Parathyroid adenoma (tissue), 2 donors: Measurements from ENCODE around the gene COASY.

ENCODE experiments used
- H2AFZ ChIP-seq: fragments of 300-600 bp; sonication (generic); one replicate; pipeline ENCODE4 v1.7.0; 2017; ENCODE audit warnings: antibody characterized with exemption, mild to moderate bottlenecking
- H3K27ac ChIP-seq: fragments of 300-600 bp; sonication (generic); one replicate; pipeline ENCODE4 v1.7.0; 2017
- H3K27me3 ChIP-seq: fragments of 300-600 bp; sonication (generic); one replicate; pipeline ENCODE4 v1.7.0; 2017; ENCODE audit warnings: low read length; ENCODE audit not compliant: control insufficient read depth, insufficient read depth
- H3K36me3 ChIP-seq: fragments of 300-600 bp; sonication (generic); one replicate; pipeline ENCODE4 v1.7.0; 2017; ENCODE audit warnings: low read length; ENCODE audit not compliant: control insufficient read depth, insufficient read depth
- H3K4me1 ChIP-seq: fragments of 300-600 bp; sonication (generic); one replicate; pipeline ENCODE4 v1.7.0; 2017; ENCODE audit warnings: control low read depth
- H3K4me2 ChIP-seq: fragments of 300-600 bp; sonication (generic); one replicate; pipeline ENCODE4 v1.7.0; 2017; ENCODE audit warnings: low read length
- H3K4me3 ChIP-seq: fragments of 300-600 bp; sonication (generic); one replicate; pipeline ENCODE4 v1.7.0; 2017; ENCODE audit warnings: low read depth, low read length
- H3K79me2 ChIP-seq: fragments of 300-600 bp; sonication (generic); one replicate; pipeline ENCODE4 v1.7.0; 2017; ENCODE audit warnings: control low read depth
- H3K9ac ChIP-seq: fragments of 300-600 bp; sonication (generic); one replicate; pipeline ENCODE4 v1.7.0; 2017; ENCODE audit warnings: mild to moderate bottlenecking
- H3K9me3 ChIP-seq: fragments of 300-600 bp; sonication (generic); one replicate; pipeline ENCODE4 v1.7.0; 2017; ENCODE audit warnings: low read length; ENCODE audit not compliant: control insufficient read depth
- TF ChIP-seq, protein P1 (sequence below): fragments of 300-600 bp; sonication (generic); IDR thresholded peaks from one replicate; pipeline ENCODE4 v1.7.0; 2017; ENCODE audit warnings: antibody characterized with exemption, mild to moderate bottlenecking
- donor health status: primary hyperparathyroidism.

The COASY gene

DNA sequence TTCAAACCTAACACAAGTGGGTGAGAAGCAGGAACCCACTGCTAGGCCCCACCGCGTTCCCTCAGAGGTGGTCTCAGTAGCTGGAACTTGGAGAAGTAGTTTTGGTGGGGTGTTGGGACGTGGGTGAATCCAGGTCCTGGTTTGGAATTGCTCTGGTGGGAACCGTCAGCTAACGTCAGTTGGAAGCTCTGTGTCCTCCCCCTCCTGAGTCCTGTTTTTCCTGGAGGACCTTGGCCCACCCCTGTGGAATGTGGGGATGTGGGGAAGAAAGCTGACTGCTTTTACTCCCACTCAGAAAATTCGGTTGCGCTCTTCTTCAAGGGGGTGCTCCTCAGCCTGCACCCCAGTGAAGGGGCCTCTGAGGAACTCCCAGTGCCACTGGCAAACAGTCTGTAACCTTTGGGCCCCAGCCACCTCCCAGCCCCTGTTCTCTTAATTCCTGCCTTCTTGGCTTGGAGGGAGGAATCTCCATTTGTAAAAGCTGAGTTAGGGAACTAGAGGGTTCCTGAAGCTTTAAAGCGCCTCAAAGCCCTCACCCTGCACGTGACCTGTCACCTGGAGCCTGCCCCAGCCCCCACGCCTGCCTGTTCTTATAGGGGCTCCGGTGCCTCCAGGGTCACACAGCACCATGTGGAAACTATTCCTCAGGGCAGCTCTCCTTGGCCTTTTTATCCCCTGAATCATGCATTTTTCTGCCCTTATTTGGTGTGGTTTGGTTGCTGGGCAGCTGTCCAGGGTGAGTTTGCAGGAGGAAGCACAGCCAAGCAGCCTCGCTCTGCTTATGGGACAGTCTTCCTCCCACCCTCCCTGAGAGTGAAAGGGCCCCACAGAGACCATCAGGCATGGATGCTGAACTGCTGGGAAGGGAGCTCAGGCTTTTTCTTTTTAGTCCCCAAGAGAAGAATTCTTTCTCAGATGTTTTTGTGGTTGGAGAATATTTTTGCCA, 42.1 kb upstream of the COASY start:
- Histone ChIP-seq H3K4me1 (peaks cover 35% of the 10 kb centered on the region), H3K4me3 (peak overlapping the region; percentile 32)

DNA sequence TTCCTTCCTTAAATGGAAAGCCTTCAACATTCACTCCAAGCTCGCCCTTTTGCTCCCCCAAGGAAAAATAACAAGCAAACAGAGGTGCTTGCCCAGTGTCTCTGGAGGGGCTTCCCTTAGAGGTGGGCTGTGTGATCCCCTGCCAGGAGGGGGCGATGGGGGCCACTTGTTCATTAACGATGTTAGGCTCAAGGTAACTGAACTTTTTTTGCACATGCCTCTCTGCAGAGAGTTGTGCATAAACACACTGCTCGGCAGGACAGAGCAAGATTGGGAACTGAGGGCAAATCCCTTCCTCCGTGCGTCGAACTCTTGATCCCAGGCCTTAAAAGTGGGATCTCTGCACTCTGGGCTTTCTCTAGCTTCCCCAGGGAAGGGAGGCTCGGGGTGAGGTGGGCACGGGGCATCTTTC, 41.4 kb upstream of the COASY start:
- Histone ChIP-seq H3K4me3 (peak overlapping the region; percentile 32), H3K79me2 (no peaks in the 10 kb centered on the region), H3K27ac (peak overlapping the region; percentile 95), H3K36me3 (no peaks in the 10 kb centered on the region), H2AFZ (peak overlapping the region; percentile 6), H3K9ac (no peak overlapping the region), H3K4me2 (peak overlapping the region; percentile 43), H3K27me3 (no peaks in the 10 kb centered on the region), H3K4me1 (peaks cover 35% of the 10 kb centered on the region), H3K9me3 (no peaks in the 10 kb centered on the region)
- TF ChIP-seq, protein P1, sequence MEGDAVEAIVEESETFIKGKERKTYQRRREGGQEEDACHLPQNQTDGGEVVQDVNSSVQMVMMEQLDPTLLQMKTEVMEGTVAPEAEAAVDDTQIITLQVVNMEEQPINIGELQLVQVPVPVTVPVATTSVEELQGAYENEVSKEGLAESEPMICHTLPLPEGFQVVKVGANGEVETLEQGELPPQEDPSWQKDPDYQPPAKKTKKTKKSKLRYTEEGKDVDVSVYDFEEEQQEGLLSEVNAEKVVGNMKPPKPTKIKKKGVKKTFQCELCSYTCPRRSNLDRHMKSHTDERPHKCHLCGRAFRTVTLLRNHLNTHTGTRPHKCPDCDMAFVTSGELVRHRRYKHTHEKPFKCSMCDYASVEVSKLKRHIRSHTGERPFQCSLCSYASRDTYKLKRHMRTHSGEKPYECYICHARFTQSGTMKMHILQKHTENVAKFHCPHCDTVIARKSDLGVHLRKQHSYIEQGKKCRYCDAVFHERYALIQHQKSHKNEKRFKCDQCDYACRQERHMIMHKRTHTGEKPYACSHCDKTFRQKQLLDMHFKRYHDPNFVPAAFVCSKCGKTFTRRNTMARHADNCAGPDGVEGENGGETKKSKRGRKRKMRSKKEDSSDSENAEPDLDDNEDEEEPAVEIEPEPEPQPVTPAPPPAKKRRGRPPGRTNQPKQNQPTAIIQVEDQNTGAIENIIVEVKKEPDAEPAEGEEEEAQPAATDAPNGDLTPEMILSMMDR: peak; percentile 30

More for the DNA sequence above, 42.1 kb upstream of the COASY start:
- H3K79me2 ChIP-seq: no peaks in the 10 kb centered on the region
- peak overlapping the region; percentile 10 for H2AFZ ChIP-seq
- H3K27me3 ChIP-seq: no peaks in the 10 kb centered on the region
- no peaks in the 10 kb centered on the region for H3K9me3 ChIP-seq
- no peaks in the 10 kb centered on the region for H3K36me3 ChIP-seq
- TF ChIP-seq, protein P1: no peak
- peak overlapping the region; percentile 43 for H3K4me2 ChIP-seq
- no peak overlapping the region for H3K9ac ChIP-seq
- H3K27ac ChIP-seq: peak overlapping the region; percentile 95

DNA sequence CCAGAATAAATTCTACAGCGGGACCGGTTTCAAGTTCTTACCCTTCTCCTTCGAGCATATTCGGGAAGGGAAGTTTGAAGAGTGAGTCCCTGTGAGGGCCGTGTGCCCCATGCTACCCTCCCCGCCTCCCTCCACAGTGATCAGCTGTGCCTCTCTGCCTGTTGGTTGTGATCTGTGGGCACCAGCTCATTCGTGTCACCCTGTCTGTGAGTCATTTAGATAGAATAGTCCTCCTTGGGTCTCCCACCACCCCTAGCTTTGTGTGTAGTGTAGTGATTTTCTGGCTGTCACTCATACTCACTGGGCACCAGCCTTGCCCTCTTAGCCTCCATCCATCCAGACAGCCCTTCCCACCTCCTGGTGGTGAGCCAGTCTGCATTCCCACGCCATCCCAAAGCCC, 40.9 kb upstream of the COASY start:
- Histone ChIP-seq H3K4me1 (peaks cover 35% of the 10 kb centered on the region), H3K4me3 (no peak overlapping the region), H3K27ac (peak overlapping the region; percentile 95), H2AFZ (no peak overlapping the region), H3K36me3 (no peaks in the 10 kb centered on the region), H3K4me2 (no peak overlapping the region), H3K79me2 (no peaks in the 10 kb centered on the region), H3K9me3 (no peaks in the 10 kb centered on the region), H3K9ac (no peak overlapping the region), H3K27me3 (no peaks in the 10 kb centered on the region)
- TF ChIP-seq, protein P1: no peak

DNA sequence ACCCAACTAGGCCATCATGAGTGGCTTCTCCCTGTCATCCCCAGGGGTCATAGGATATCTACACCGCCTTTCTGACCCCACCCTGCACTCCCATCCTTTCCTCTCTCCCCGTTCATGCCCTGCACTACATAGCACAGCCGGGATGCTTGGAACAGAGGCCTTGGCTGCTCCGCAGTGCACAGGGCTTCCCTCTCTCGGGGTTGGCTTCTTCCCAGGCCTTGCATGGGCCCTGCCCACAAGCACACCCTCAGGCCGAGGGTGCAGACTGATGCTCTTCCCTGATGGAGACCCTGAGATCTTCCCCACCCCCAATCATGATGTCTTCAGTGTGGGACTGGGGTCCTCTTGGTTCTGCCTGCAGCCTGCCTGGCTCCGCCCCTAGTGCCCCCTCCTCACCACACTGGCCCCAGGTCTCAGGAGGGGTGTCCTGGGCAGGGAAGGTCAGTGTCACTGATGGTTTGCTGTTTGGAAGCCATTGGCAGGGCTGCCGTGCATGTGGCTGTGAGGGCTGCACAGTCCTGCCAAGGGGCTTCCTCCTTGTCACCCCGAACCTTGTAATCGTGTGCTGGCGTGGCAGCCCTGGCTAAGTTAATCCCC, 40.2 kb upstream of the COASY start:
- Histone ChIP-seq H3K79me2 (no peaks in the 10 kb centered on the region), H3K4me1 (peaks cover 35% of the 10 kb centered on the region), H3K9ac (no peak overlapping the region), H3K9me3 (no peaks in the 10 kb centered on the region), H3K27me3 (no peaks in the 10 kb centered on the region), H3K27ac (no peak overlapping the region), H3K36me3 (no peaks in the 10 kb centered on the region), H3K4me3 (no peak overlapping the region), H3K4me2 (no peak overlapping the region), H2AFZ (no peak overlapping the region)
- TF ChIP-seq, protein P1: no peak
